NCI-H2196 treated with DMSO at 0.1 percent for 48 hours (cell line): ENCODE measurements around the gene ARMCX5.

Experiments
- DNase-seq: peaks from one replicate; lab custom pipeline; 2025; ENCODE audit not compliant: unreplicated experiment; lab: John Stamatoyannopoulos, UW

The ARMCX5 gene

DNA sequence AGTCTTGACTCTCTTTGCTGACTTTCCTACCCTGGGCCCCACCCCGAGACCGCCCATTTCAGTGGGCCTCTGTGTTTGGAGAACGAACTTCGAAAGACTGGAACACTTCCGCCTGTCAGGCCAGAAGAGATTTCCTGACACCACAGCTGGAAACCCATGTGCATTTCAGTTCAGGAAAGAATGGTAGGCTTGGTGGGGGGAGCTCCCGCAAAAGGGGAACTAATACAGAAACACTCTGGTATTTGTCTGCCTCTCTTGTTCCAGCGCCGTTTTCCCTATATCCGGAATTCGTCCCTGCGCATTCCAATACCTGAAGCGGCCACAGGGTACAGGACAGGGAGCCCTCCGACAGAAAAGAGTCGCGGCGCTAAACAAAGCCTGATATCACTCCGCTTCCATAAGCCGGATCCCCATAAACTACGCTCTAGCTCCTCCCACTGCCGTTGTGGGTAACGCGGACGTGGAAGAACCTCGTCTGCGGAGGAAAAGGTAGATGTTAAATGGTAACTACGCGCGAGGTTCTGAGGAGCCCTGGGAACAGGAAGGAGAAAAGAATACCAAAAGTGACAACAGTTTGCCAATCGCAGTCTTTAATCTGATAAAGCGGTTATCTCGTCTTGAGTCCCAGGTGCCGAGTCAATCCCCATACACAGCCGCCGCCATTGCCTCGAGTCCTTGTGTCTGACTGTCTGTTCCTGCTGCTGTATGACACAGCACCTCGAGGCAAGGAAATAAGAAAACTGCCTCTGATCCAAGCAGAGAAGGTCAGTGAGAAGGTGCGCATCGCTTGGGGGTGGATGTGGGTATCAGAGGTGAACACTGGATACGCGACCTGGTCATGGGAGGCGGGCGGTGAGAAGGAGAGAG, at the start of gene ARMCX5:
Gene ARMCX5 (plus strand): TSS at position 432 of the 867 bp plus-strand sequence. CDS start 2,627 bp downstream, outside the sequence.
- peak; percentile 72 for DNase-seq

DNA sequence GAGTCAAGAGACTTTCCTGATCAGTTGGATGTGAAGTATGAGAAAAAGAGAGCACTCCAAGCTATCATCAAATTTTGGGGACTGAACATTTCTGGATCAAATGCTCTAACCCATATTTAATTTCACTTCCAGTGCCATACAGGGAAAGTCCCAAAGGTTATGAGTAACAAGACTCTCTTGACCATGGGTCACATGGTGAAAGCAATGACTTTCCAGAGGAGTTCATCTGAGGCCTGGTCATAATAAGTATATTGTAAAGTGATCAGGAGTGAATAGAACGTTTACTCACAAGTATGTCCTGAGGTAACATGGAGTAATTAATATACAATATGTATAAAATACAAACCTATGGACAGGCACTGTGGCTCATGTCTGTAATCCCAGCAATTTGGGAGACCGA, 40.7 kb upstream of the ARMCX5 start:
- no peak for DNase-seq

DNA sequence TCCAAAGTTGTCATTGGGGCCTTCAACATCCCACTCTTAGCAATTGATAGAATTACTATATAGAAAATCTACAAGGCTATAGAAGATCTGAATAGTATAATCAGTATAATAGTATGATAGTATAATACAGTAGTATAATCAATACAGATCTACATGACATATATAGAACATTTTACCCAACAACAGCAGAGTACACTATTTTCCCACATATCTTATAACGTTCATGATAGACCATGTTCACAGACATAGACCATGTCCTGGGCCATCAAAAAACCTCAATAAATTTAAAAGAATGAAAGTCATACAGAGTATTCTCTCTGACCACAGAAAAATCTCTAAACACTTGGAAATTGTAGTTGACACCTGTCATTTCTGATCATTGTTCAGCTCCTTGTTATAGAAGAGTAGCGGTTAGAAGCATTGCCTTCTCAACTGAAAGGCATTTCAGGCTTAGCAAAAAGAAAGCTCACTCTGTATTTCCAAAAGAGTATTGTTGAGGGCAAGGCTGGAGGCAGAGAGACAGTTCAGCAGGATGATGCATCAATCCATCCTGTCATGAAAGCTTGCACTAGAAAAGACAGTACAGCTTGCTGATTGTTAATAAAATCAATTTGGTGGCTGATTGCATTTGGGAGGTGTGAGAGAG, 38.8 kb upstream of the ARMCX5 start:
- DNase-seq, result no peak

DNA sequence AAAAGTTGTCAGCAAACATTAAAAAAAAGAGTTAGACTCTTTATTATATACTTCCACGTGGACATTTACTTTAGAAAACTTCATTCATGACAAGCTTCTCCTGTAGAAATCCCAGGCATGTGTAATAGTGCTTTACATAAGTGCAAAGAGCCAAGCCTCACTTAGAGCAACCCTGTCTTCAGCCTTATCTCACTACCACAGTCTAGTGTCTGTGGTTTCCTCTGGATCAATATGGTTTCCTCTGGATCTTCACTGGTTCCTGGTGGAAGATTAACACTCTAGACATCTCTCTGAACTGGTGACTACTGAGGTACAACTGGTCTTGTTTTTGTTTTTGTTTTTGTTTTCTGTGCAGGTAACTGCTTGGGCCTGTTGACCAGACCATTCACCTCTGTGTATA, 18.4 kb upstream of the ARMCX5 start:
- no peak for DNase-seq

DNA sequence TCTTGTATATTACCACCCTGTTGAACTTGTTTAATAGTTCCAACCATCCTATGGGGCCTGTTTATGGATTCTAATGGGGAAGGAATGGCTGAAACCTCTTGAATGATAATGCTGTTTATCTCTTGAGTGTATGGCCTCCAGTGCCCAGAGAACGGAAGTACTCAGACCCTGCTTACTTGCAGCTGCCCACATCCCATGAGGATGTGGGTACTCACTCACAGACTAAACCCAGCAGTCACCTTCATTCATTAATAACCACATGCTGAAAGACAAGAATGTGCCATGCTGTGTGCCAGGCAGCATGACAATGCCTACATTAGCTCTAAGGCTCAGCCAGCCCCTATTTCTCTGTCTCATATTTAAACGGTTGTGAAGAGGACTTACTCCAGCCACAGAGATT, 5.9 kb upstream of the ARMCX5 start:
- no peak for DNase-seq

DNA sequence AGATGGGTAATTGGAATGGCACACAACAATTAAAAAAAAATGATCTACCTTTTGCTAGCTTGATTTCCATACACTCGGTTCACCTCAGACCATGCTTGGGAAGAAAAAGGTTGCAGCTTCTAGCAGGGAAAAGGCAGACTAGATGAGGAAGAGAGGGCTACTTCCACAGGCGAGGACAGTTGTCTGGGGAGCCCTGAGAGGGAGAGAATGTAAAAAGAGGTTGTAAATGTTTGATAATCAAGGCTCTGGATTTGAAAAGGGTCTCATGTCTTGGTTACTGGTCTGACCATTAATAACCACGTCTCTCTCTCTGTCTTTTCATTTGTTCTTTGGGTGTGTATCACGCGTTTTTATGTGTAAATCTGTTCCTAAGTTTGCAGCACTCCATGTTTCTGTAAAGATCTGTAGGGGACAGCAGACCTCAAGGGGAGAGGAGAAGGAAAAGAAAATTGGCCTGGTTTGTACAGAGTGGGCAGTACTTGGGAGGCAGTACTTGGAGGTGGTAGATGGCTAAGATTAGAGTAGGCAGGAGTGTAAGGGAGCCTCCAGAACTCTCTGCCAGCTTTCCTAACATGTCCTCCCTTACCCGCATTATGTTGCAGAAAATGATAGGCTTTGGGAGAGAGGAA, 750 bp downstream of the ARMCX5 start:
- DNase-seq, result no peak

DNA sequence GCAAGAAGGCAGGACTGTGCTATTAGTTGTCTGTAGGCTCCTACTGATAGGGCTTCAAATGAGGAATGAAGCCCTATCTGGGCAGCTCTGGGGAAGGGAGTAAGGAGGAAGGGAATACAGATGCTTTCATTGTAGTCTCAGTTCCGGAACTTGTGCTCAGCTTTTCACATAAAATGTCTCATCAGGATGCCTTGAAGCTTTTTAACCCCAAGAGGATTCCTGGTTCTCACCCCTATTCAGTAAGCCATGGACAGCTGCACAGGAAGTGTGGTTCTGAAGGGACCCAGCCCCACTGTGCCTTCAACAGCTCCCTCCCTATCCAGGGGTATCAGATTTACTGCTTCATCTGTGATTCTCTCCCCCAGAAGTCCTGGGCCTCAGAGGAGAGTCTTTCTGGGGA, 5.0 kb downstream of the ARMCX5 start:
- DNase-seq, result no peak

DNA sequence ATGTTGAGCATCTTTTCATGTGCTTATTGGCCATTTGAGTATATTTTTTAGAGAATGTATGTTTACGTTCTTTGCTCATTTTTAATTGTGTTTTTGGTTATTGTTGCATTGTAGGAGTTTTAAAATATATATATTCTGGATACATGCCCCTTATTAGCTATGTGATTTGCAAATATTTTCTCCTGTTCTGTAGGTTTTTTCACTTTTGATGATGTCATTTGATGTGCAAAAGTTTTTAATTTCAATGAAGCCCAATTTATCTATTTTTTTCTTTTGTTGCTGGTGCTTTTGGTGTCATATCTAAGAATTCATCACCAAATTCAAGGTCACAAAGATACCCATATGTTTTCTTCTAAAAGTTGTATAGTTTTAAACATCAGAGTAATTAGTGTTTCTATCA, 6.8 kb downstream of the ARMCX5 start:
- DNase-seq, result no peak

DNA sequence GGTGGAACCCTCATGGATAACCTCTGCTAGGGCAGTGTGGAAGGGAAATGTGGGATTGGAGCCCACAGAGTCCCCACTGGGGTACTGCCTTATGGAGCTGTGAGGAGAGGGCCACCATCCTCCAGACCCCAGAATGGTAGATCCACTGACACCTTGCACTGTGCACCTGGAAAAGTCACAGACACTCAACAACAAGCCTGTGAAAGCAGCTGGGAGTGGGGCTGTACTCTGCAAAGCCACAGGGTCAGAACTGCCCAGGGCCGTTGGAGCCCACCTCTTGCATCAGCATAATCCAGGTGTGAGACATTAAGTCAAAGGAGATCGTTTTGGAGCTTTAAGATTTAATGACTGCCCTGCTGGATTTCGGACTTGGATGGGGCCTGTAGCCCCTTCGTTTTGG, 11.6 kb downstream of the ARMCX5 start:
- no peak for DNase-seq

DNA sequence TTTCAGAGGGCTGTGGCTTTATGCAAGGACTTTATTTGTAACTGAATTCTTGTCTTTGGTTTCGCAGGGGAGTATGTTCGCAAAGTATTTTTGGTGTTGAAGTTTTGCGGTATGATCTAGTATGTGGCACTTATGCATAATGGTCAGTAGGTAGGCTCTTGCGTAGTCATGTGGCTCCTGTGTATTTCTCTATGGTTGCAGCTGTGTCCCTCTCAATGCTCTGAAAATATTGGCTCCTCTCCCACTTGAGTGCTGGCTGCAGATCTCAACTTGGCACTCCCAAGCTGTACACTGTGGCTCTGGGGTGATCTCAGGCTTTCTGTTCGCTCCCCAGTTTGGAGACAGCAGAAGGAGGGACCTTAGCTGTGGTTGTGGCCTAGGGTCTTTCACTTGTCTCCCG, 24.8 kb downstream of the ARMCX5 start:
- DNase-seq, result no peak

DNA sequence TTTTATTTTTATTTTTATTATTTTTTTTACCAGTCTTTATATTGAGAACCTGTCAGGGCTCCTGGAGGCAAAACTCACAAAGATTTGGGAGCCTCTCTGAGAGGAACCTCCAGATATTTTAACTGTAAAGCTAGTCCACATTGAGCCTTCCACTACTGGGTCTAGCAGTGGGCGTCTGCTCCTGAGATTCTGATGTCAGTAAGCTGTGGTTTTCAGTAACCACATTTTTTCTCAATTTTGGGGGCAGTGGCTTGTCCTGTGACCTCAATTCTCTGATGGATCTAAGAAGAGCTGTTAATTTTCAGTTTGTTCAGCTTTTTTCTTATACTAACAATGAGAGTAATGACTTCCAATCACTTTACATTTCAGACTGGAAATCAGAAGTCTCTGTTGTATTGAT, 28.3 kb downstream of the ARMCX5 start:
- no peak for DNase-seq

DNA sequence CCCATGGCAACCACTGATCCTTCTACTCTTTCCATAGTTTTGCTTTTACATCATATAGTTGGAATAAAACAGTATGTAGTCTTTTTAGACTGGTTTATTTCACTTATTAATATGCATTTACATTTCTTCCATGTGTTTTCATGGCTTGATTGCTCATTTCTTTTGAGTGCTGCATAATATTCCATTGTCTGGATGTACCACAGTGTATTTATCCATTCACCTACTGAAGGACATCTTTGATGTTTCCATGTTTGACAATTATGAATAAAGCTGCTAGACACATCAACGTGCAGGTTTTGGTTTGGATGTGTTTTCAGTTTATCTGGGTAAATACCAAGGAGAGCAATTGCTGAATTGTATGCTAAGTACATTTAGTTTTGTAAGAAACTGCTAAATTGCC, 38.2 kb downstream of the ARMCX5 start:
- no peak for DNase-seq

DNA sequence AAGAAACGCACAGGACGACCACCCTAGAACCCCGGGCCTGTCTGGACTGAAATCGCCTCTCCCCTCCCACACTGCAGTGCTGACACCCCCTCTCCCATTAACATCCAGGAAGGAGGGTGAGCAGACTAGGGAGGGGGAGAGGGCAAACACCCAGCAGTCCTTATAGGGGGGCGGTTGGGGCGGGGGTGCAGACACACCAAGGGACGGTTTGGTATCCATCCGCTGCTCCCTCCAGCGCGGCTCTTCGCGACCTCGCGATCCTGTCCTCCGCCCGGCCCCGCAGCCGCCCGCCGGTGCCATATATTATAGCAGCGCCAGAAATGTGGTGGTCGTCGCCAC, 51.6 kb downstream of the ARMCX5 start:
- DNase-seq, result no peak

DNA sequence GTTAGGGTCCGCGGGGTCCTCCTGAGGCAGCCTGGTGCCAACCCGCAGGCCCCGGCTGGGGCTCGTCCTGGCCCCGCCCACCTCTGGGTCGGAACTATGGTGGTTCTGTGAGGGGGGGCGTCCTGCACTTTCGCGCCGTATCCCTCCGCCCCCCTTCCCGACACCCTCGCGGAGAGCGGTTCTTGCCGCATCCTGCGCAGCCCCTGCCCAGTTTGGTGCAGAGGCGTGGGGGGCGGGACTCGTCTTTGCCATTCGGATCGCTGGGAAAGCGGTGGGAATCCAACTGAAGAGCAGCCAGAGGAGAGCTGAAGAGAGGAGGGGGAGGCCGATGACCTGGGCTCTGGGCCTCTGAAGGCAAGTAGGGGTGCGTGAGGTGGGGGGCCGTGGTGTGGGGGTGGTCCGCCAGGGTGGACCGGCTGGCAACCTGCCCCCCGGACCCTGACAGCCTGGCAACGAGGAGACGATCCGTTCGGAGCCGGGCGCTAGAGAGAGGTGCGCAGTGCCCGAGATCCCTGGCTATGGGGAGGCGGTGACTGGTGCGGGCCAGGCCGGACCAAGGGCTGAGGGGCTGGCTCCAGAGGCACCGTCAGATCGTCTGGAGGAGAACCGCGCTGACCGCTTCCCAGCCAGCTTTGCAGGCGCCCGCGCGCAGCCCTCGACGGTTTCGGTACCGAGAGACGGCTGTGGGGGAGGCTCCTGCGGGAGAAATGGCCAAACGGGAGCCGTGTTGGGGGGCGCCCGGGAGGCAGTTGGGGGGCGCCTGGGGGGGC, 52.1 kb downstream of the ARMCX5 start, which contains the start of gene GPRASP1:
Gene GPRASP1 (plus strand): TSS at position 242 of the 770 bp plus-strand sequence. CDS start 2,431 bp downstream, outside the sequence.
- DNase-seq, result no peak

DNA sequence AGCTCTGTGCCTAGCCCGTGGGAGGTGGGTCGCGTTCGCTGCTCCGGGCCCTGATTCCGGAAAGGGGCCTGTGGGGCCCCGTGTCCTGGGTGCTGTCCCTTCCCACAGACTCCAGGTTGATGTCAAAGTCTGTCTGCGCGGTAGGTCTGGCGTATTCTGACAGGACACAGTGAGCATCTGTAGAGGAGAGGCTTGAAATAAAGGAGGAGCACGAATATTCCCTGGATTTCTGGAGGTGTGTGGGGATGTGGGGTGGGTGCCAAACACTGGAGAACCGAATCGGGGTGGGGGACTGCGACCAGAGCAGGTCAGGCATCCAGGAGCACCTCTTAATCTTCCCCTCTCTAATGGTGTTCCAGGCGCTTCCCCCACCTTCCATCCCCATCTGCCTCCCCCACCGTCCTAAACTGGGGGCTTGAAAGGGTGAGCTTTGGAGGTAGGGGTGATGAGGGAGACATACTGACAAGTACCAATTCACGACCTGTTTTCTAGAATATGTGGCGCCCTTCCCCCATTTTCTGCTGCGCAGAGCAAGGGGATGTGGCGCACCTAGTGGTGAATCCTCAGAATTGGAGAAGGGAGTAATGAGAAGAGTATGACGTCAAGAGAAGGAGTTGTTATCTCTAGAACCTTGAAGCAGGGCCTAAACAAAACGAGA, 52.8 kb downstream of the ARMCX5 start:
- DNase-seq, result no peak
